PC-3 (cell line): ENCODE data around the gene CGN. TPM values are rescaled to one million over a fixed set of nuclear protein-coding genes. Genes with fewer than 3 reads are reported as not detected.

Experiments used
- ATAC-seq: fragments of 200-7000 bp; cut with Tn5 transposase; 2 replicates; pipeline ENCODE4 v1.9.1; 2020; ENCODE audit warnings: mild to moderate bottlenecking, moderate library complexity
- BruUV-seq: library from RNA; stranded (reverse); fragments of 400-500 nt; replicated peaks from 2 replicates; lab custom pipeline; 2021; lab: Mats Ljungman, UMichigan
- CTCF ChIA-PET: fragments of 300-600 bp; sonication (Branson Sonifier 250); formaldehyde crosslinking; loops from one replicate; lab custom pipeline; 2022; ENCODE audit warnings: antibody characterized with exemption; lab: Charles Lee
- POLR2A ChIA-PET: fragments of 300-600 bp; sonication (Branson Sonifier 250); formaldehyde crosslinking; loops from one replicate; lab custom pipeline; 2022; ENCODE audit warnings: antibody characterized with exemption; ENCODE audit not compliant: unreplicated experiment; lab: Charles Lee
- DNase-seq: peaks from one replicate; pipeline ENCODE4 v3.0.0-alpha.2; 2015
- H2AFZ ChIP-seq: fragments of 300-600 bp; sonication (generic); 2 replicates; pipeline ENCODE4 v1.6.0; 2016; ENCODE audit warnings: antibody characterized with exemption, low read length
- H3F3A ChIP-seq: fragments of 300-600 bp; sonication (generic); one replicate; pipeline ENCODE4 v1.6.0; 2017; ENCODE audit warnings: antibody characterized with exemption, low read length, control low read depth, mild to moderate bottlenecking; ENCODE audit not compliant: unreplicated experiment
- H3K27ac ChIP-seq: fragments of 300-600 bp; sonication (generic); 2 replicates; pipeline ENCODE4 v1.5.1; 2016; ENCODE audit warnings: mild to moderate bottlenecking, low read length
- H3K27me3 ChIP-seq: fragments of 300-600 bp; sonication (generic); 2 replicates; pipeline ENCODE4 v1.6.1; 2016; ENCODE audit warnings: low read length, mixed read lengths
- H3K36me3 ChIP-seq: fragments of 300-600 bp; sonication (generic); 2 replicates; pipeline ENCODE4 v1.6.1; 2016; ENCODE audit warnings: low read depth, mixed run types, low read length, mixed read lengths
- H3K4me1 ChIP-seq: fragments of 300-600 bp; sonication (generic); 2 replicates; pipeline ENCODE4 v1.5.1; 2016; ENCODE audit warnings: low read length; ENCODE audit not compliant: insufficient read depth
- H3K4me2 ChIP-seq: fragments of 300-600 bp; sonication (generic); 2 replicates; pipeline ENCODE4 v1.6.0; 2016; ENCODE audit warnings: low read length
- H3K4me3 ChIP-seq: fragments of 300-600 bp; sonication (generic); 2 replicates; pipeline ENCODE4 v1.5.1; 2016; ENCODE audit warnings: mild to moderate bottlenecking, low read length, mixed read lengths
- H3K79me2 ChIP-seq: fragments of 300-600 bp; sonication (generic); 2 replicates; pipeline ENCODE4 v1.6.1; 2017; ENCODE audit warnings: low read length, mixed read lengths
- H3K9ac ChIP-seq: fragments of 300-600 bp; sonication (generic); 2 replicates; pipeline ENCODE4 v1.6.0; 2016; ENCODE audit warnings: mild to moderate bottlenecking, low read length
- H3K9me2 ChIP-seq: fragments of 300-600 bp; sonication (generic); replicated peaks from 2 replicates; pipeline ENCODE4 v1.6.1; 2016; ENCODE audit warnings: mixed run types, low read length, mixed read lengths
- H3K9me3 ChIP-seq: fragments of 300-600 bp; sonication (generic); 2 replicates; pipeline ENCODE4 v1.6.1; 2016; ENCODE audit warnings: low read length, mixed read lengths
- H4K20me1 ChIP-seq: fragments of 300-600 bp; sonication (generic); 2 replicates; pipeline ENCODE4 v1.6.1; 2016; ENCODE audit warnings: low read length, mixed read lengths
- CTCF ChIP-seq: fragments of 300-600 bp; sonication (generic); conservative IDR thresholded peaks from 2 replicates; pipeline ENCODE4 v1.5.1; 2017; ENCODE audit warnings: antibody characterized with exemption, low read depth, mild to moderate bottlenecking, low read length
- EZH2 ChIP-seq: fragments of 300-600 bp; sonication (generic); IDR thresholded peaks from one replicate; pipeline ENCODE4 v1.6.1; 2017; ENCODE audit warnings: antibody characterized with exemption, mild to moderate bottlenecking, low read length; ENCODE audit not compliant: unreplicated experiment
- EZH2phosphoT487 ChIP-seq: fragments of 300-600 bp; sonication (generic); IDR thresholded peaks from 2 replicates; pipeline ENCODE4 v1.6.1; 2018; ENCODE audit warnings: mild to moderate bottlenecking, antibody characterized with exemption, low read length, borderline replicate concordance
- intact Hi-C: fragments of 100-400 bp; cut with micrococcal nuclease; formaldehyde crosslinking; loops from 2 replicates; pipeline ENCODE4 v1.9.0; 2023
- total RNA-seq: library from RNA; depleted of rRNA; stranded (reverse); fragments of >200 nt; gene quantifications from 2 replicates; pipeline ENCODE4 v1.2.3, GENCODE V29; 2014

The CGN gene
- total RNA-seq, 1 experiment from 2014 or later, result 13.3 TPM

- H3K27me3 ChIP-seq, result no peaks in the 10 kb centered on the region
- CTCF ChIA-PET, result interaction anchor here (1.2 kb wide), 1 partner anchor 60 kb away, joined by 3 read pairs; the partner anchor contains the start of gene TUFT1
- intact Hi-C loops, result no loop called here
- DNase-seq, result peak; percentile 12
- no peak overlapping the region for H3K27ac ChIP-seq
- H3K9me2 ChIP-seq, result no peaks in the 10 kb centered on the region
- H3K4me1 ChIP-seq, result no peaks in the 10 kb centered on the region
- no peak for TF ChIP-seq CTCF
- TF ChIP-seq EZH2phosphoT487, result no peak
- no peak for TF ChIP-seq EZH2
- POLR2A ChIA-PET, result interaction anchor here (0.5 kb wide), 1 partner anchor 15 kb away, joined by 3 read pairs; no protein-coding TSS in a partner anchor
- no peak overlapping the region for H3K4me3 ChIP-seq
- H3F3A ChIP-seq, result no peaks in the 10 kb centered on the region
- no peak overlapping the region for H2AFZ ChIP-seq
- no peaks in the 10 kb centered on the region for H3K36me3 ChIP-seq
- no peak overlapping the region for H3K4me2 ChIP-seq
- no peaks in the 10 kb centered on the region for H3K79me2 ChIP-seq
- no peaks in the 10 kb centered on the region for H3K9me3 ChIP-seq
- no TSS peak for BruUV-seq
- no peak for ATAC-seq
- no peak overlapping the region for H3K9ac ChIP-seq
- no peaks in the 10 kb centered on the region for H4K20me1 ChIP-seq
Measured at GRCh38 chr1:151479462-151479861, 31.7 kb upstream of the CGN start.

- Histone ChIP-seq H3K36me3 (no peaks in the 10 kb centered on the region), H4K20me1 (no peaks in the 10 kb centered on the region), H3K4me1 (no peaks in the 10 kb centered on the region), H3K4me3 (no peak overlapping the region), H3K9ac (no peak overlapping the region), H3K27ac (no peak overlapping the region), H2AFZ (no peak overlapping the region), H3K27me3 (no peaks in the 10 kb centered on the region), H3K9me2 (no peaks in the 10 kb centered on the region), H3K9me3 (no peaks in the 10 kb centered on the region), H3K4me2 (no peak overlapping the region), H3F3A (no peaks in the 10 kb centered on the region), H3K79me2 (no peaks in the 10 kb centered on the region)
- ATAC-seq (no peak), DNase-seq (no peak)
- intact Hi-C loops, result no loop called here
- TF ChIP-seq CTCF, result no peak
- no peak for TF ChIP-seq EZH2phosphoT487
- TF ChIP-seq EZH2, result no peak
- BruUV-seq, result no TSS peak
- ChIA-PET CTCF (no interaction called here), POLR2A (no interaction called here)
Measured at GRCh38 chr1:151482017-151482416, 29.2 kb upstream of the CGN start.

GRCh38 chr1:151485685-151486255 lies 25.4 kb upstream of the CGN start:
- DNase-seq (no peak), ATAC-seq (no peak)
- Histone ChIP-seq H3K79me2 (no peaks in the 10 kb centered on the region), H3K27ac (no peak overlapping the region), H3F3A (no peaks in the 10 kb centered on the region), H3K9me2 (no peaks in the 10 kb centered on the region), H3K9me3 (no peaks in the 10 kb centered on the region), H3K4me1 (no peaks in the 10 kb centered on the region), H3K36me3 (no peaks in the 10 kb centered on the region), H3K27me3 (no peaks in the 10 kb centered on the region), H3K9ac (no peak overlapping the region), H4K20me1 (no peaks in the 10 kb centered on the region), H2AFZ (no peak overlapping the region), H3K4me2 (no peak overlapping the region), H3K4me3 (no peak overlapping the region)
- BruUV-seq, result no TSS peak
- POLR2A ChIA-PET, result interaction anchor here (0.7 kb wide), 1 partner anchor 11 kb away, joined by 9 read pairs; no protein-coding TSS in a partner anchor
- intact Hi-C loops, result no loop called here
- CTCF ChIA-PET, result interaction anchor here (0.6 kb wide), 1 partner anchor 67 kb away, joined by 4 read pairs; no protein-coding TSS in a partner anchor
- no peak for TF ChIP-seq EZH2phosphoT487
- TF ChIP-seq CTCF, result 0 out of 2 replicates have a peak, but pooled peaks have one; percentile 8
